ENCODE results near the gene ID2. TPM values are rescaled to one million over a fixed set of nuclear protein-coding genes. Genes with fewer than 3 reads are reported as not detected.

The ID2 gene
- total and polyA plus RNA-seq, 2 donors (not counting 1 experiment from before 2014, with no cell fraction given) = 15.0 to 25.9 TPM

GRCh38 chr2:8643250-8643995, 38.4 kb upstream of the ID2 start:
- POLR2A ChIA-PET = no interaction called here
- TF ChIP-seq CTCF (IDR thresholded peaks at IDR 0.05) = no peak
- no peak for TF ChIP-seq EZH2 (IDR thresholded peaks at IDR 0.05; ENCODE audit: borderline replicate concordance, insufficient read depth, low read depth, low read length, poor library complexity, severe bottlenecking)
- no peak overlapping the region for H3K9ac ChIP-seq (ENCODE audit: low read length)
- CTCF ChIA-PET = no interaction called here
- H3K4me3 ChIP-seq (ENCODE audit: control extremely low read depth in 1 of 5, extremely low read depth in 1 of 5, insufficient read depth in 1 of 5, low read depth in 2 of 5, low read length in 4 of 5) = no peak overlapping the region
- peaks cover 16% of the 10 kb centered on the region for H3K27me3 Mint-ChIP-seq
- no peaks in the 10 kb centered on the region for H3K79me2 ChIP-seq (ENCODE audit: control insufficient read depth, insufficient read depth, low read length)
- H4K20me1 ChIP-seq (ENCODE audit: control insufficient read depth, insufficient read depth, low read length, poor library complexity, severe bottlenecking) = no peaks in the 10 kb centered on the region
- no peaks in the 10 kb centered on the region for H3K4me1 Mint-ChIP-seq
- H3K9me3 ChIP-seq (ENCODE audit: control extremely low read depth in 1 of 3, control insufficient read depth in 2 of 3, insufficient read depth in 1 of 3, low read length in 2 of 3) = peaks cover 0 to 33% (median 7%) of the 10 kb centered on the region in 3 donors
- no peaks in the 10 kb centered on the region for H3K9me3 Mint-ChIP-seq (ENCODE audit: insufficient read depth)
- H3K36me3 ChIP-seq (replicated peaks in 1 of 2; ENCODE audit: control extremely low read depth in 1 of 2, control insufficient read depth in 1 of 2, extremely low read depth in 1 of 2, insufficient read depth in 2 of 2, low read length in 1 of 2) = no peaks in the 10 kb centered on the region
- H3K27ac Mint-ChIP-seq = peak overlapping the region; percentile 46
- H3K27me3 ChIP-seq (replicated peaks in 1 of 4; ENCODE audit: control extremely low read depth in 1 of 4, control insufficient read depth in 3 of 4, insufficient read depth in 4 of 4, low read length in 3 of 4) = no peaks in the 10 kb centered on the region
- DNase-seq (no peak), ATAC-seq (ENCODE audit: low read depth) (no peak)
- no peak overlapping the region for H3K27ac ChIP-seq (ENCODE audit: low read length in 2 of 2)
- H3K4me1 ChIP-seq (ENCODE audit: control insufficient read depth in 2 of 2, insufficient read depth in 2 of 2, low read length in 2 of 2) = no peaks in the 10 kb centered on the region
- no peak overlapping the region for H3K4me3 Mint-ChIP-seq
- no peak overlapping the region for H3K4me2 ChIP-seq (replicated peaks; ENCODE audit: low read depth, low read length, poor library complexity, severe bottlenecking)
- H2AFZ ChIP-seq (ENCODE audit: insufficient read depth, low read depth, low read length, poor library complexity, severe bottlenecking) = no peak overlapping the region
- 96% methylated on average over 6 of the region's 7 CpGs for WGBS (ENCODE audit: insufficient coverage)
- intact Hi-C loops (cut with micrococcal nuclease) = no loop called here

DNA sequence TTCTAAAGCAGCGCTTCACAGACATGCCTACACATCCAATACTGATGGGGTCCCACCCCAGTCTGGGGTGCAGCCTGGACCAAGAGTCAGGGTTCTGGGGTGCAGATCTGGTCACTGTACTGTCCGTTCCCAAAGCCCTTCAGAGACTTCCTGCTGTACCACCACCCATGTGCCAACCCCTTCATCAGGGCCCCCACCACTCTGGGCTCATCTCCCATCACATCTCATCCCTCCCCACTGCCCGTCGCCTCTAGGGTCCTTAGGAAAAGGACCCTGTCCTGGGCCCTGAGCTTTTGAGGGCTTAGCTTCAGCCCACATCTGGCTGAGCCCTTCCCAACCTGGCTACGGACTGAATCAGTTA, 37.9 kb upstream of the ID2 start:
- H3K27me3 ChIP-seq (replicated peaks in 1 of 4; ENCODE audit: control extremely low read depth in 1 of 4, control insufficient read depth in 3 of 4, insufficient read depth in 4 of 4, low read length in 3 of 4) = no peaks in the 10 kb centered on the region
- no peak overlapping the region for H3K4me3 ChIP-seq (ENCODE audit: control extremely low read depth in 1 of 5, extremely low read depth in 1 of 5, insufficient read depth in 1 of 5, low read depth in 2 of 5, low read length in 4 of 5)
- no peak overlapping the region for H3K9ac ChIP-seq (ENCODE audit: low read length)
- intact Hi-C loops (cut with micrococcal nuclease) = no loop called here
- Mint-ChIP-seq H3K27me3 (peaks cover 13% of the 10 kb centered on the region), H3K9me3 (ENCODE audit: insufficient read depth) (no peaks in the 10 kb centered on the region), H3K27ac (no peak overlapping the region), H3K4me1 (no peaks in the 10 kb centered on the region), H3K4me3 (no peak overlapping the region)
- H3K4me1 ChIP-seq (ENCODE audit: control insufficient read depth in 2 of 2, insufficient read depth in 2 of 2, low read length in 2 of 2) = no peaks in the 10 kb centered on the region
- no peaks in the 10 kb centered on the region for H4K20me1 ChIP-seq (ENCODE audit: control insufficient read depth, insufficient read depth, low read length, poor library complexity, severe bottlenecking)
- no peak overlapping the region for H2AFZ ChIP-seq (ENCODE audit: insufficient read depth, low read depth, low read length, poor library complexity, severe bottlenecking)
- ChIA-PET POLR2A (no interaction called here), CTCF (no interaction called here)
- TF ChIP-seq CTCF (IDR thresholded peaks at IDR 0.05) (no peak), EZH2 (IDR thresholded peaks at IDR 0.05; ENCODE audit: borderline replicate concordance, insufficient read depth, low read depth, low read length, poor library complexity, severe bottlenecking) (no peak)
- no peak overlapping the region for H3K4me2 ChIP-seq (replicated peaks; ENCODE audit: low read depth, low read length, poor library complexity, severe bottlenecking)
- WGBS (ENCODE audit: insufficient coverage) = 98% methylated on average over 4 of the region's 5 CpGs
- no peaks in the 10 kb centered on the region for H3K79me2 ChIP-seq (ENCODE audit: control insufficient read depth, insufficient read depth, low read length)
- H3K27ac ChIP-seq (ENCODE audit: low read length in 2 of 2) = no peak overlapping the region
- H3K9me3 ChIP-seq (ENCODE audit: control extremely low read depth in 1 of 3, control insufficient read depth in 2 of 3, insufficient read depth in 1 of 3, low read length in 2 of 3) = peaks cover 0 to 37% (median 7%) of the 10 kb centered on the region in 3 donors
- ATAC-seq (ENCODE audit: low read depth) = no peak
- no peak for DNase-seq
- no peaks in the 10 kb centered on the region for H3K36me3 ChIP-seq (replicated peaks in 1 of 2; ENCODE audit: control extremely low read depth in 1 of 2, control insufficient read depth in 1 of 2, extremely low read depth in 1 of 2, insufficient read depth in 2 of 2, low read length in 1 of 2)

Data from B cell (primary cell).